CD4-positive, alpha-beta T cell treated with Interferon alpha-2 for 1 hour (primary cell): Measurements from ENCODE around the gene SPATA31A6.
"Not testable (repeated sequence)": the region's sequence is repeated elsewhere in the genome, so short reads cannot be mapped to it uniquely, and the experiment has no call there.

Experiments used
- DNase-seq, 2 donors: peaks; one replicate each; pipeline ENCODE4 v3.0.0-alpha.2; 2020 to 2022

The SPATA31A6 gene

GRCh38 chr9:42183359-42183758, at the start of gene SPATA31A6:
Gene SPATA31A6, plus strand, starts transcription at chr9:42183659. Its CDS starts 29 bp downstream, at chr9:42183688.
- DNase-seq: not testable (repeated sequence)

- not testable (repeated sequence) for DNase-seq
Observed at GRCh38 chr9:42160299-42160698, 23.2 kb upstream of the SPATA31A6 start.

- not testable (repeated sequence) for DNase-seq
Observed at GRCh38 chr9:42219861-42220260, 36.4 kb downstream of the SPATA31A6 start.

GRCh38 chr9:42223230-42223629, 39.8 kb downstream of the SPATA31A6 start:
- not testable (repeated sequence) for DNase-seq

GRCh38 chr9:42233031-42233430, 49.6 kb downstream of the SPATA31A6 start:
- DNase-seq: not testable (repeated sequence)

GRCh38 chr9:42234610-42235009, 51.2 kb downstream of the SPATA31A6 start:
- DNase-seq: not testable (repeated sequence)

- not testable (repeated sequence) for DNase-seq
Observed at GRCh38 chr9:42235352-42235991, 52.0 kb downstream of the SPATA31A6 start.

GRCh38 chr9:42236097-42236496, 52.6 kb downstream of the SPATA31A6 start:
- not testable (repeated sequence) for DNase-seq

GRCh38 chr9:42237381-42237780, 53.9 kb downstream of the SPATA31A6 start:
- not testable (repeated sequence) for DNase-seq

- DNase-seq: not testable (repeated sequence)
Observed at GRCh38 chr9:42238862-42239261, 55.4 kb downstream of the SPATA31A6 start.
